GM19035 (cell line): Measurements from ENCODE around the gene USP10.
"Not testable (repeated sequence)": the region's sequence is repeated elsewhere in the genome, so short reads cannot be mapped to it uniquely, and the experiment has no call there.

Experiments used
- ATAC-seq: cut with Tn5 transposase; IDR thresholded peaks from one replicate; pipeline ENCODE4 v1.9.1; 2021; ENCODE audit not compliant: unreplicated experiment

USP10 gene

GRCh38 chr16:84746231-84746630, 46.4 kb downstream of the USP10 start:
- no peak for ATAC-seq

DNA sequence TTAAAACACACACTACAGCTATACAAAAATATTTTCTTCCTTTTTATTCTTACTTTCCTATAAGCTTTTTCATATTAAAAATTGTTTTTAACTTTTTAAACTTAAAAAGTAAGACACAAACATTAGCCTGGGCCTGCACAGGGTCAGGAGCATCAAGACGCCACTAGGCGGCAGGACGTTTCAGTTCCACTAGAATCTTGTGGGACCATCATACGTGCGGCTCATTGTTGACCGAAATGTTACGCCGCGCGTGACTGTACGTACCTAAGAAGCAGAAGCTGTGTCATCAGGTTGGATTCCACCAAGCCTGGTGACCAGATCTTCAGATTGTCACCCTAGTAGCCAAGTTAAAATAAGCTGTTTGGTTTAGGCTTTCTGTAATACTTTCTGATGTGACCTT, 47.1 kb downstream of the USP10 start:
- ATAC-seq, result no peak

DNA sequence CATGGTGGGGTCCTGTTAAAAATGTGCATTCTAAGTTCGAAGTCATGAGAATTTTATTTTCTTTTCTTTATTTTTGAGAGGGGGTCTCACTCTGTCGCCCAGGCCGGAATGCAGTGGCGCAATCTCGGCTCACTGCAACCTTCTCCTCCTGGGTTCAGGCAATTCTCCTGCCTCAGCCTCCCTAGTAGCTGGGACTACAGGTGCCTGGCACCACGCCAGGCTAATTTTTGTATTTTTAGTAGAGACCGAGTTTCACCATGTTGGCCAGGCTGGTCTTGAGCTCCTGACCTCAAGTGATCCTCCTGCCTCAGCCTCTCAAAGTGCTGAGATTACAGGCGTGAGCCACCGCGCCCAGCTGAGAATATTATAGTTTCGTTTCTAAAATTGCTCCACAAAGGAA, 48.4 kb downstream of the USP10 start:
- ATAC-seq, result not testable (repeated sequence)

- no peak for ATAC-seq
Measured at GRCh38 chr16:84749072-84749471, 49.3 kb downstream of the USP10 start.

DNA sequence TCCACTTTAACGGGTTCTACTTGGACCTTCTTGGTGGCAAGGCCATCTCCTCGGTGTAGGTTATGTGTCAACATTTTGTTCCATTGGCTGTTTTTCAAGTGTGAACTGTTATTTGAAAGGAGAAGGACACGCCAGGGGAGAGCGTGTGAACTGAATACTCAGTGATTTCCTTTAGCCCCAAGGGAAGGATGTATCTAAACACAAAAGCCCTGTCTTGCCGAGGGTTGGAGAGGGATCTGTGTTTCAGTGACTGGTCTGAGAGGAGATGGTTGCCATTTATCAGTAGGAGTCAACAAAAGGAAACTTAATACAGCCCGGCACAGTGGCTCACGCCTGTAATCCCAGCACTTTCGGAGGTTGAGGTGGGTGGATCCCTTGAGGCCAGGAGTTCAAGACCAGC, 50.0 kb downstream of the USP10 start:
- ATAC-seq, result no peak

GRCh38 chr16:84750575-84750974, 50.8 kb downstream of the USP10 start:
- no peak for ATAC-seq

DNA sequence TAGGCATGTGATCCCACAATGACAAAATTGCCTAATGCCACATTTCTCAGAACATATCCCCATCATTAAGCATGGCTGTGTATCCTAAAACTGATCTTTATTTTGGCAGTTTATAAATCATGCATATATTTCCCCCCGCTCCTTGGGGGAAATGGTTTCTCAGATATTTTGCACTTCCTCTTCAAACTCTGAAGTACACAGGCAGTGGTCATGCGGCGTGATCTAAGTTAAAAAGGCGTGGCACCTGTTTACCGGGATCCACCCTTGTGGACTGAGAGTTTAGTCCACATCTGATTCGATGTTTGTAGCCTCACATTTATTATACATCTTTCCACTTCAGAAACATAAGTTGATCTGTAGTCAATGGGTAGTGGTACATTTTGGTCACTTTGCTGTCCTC, 51.4 kb downstream of the USP10 start:
- ATAC-seq, result no peak

DNA sequence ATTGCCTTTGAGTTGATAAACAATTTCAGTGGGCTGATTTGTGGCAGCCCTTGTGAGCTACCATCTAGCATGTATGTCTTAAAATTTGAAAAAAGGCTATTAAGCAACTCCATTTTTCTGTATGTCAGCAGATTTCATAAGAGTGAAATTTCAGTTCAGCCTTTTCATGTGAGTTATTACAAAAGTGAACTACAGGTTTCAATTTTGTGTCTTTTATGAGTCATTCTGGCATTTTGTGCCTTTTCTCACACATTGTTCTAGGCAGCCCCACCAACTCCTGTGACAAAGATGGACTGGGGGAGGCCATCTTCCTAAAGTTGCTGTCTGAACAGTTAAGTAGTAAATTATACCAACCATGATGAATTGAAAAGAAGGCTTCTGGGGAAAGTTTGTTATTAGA, 52.1 kb downstream of the USP10 start:
- no peak for ATAC-seq

- ATAC-seq, result no peak
Measured at GRCh38 chr16:84752600-84752999, 52.8 kb downstream of the USP10 start.

- no peak for ATAC-seq
Measured at GRCh38 chr16:84753412-84754326, 53.9 kb downstream of the USP10 start.

- ATAC-seq, result no peak
Measured at GRCh38 chr16:84754353-84754856, 54.6 kb downstream of the USP10 start.

- no peak for ATAC-seq
Measured at GRCh38 chr16:84754956-84755672, 55.3 kb downstream of the USP10 start.

DNA sequence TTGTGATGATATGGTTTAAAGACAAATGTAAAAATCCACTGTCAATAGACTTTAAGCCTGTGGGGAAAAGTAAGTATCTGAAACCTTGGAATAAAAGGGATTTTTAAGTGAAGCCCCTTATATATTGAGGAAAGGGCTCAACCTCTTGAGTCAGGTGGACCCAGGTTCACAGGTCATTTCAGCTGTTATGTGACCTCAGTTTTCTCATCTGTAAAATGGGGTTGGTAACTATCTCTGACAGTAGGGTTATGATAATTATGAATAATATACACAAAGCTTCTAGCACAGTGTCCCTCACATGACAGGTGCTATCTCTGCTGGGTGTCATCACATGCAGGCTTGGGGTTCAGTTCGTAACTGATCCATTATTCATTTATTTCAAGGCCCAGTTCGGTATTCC, 57.0 kb downstream of the USP10 start:
- no peak for ATAC-seq

- ATAC-seq, result no peak
Measured at GRCh38 chr16:84758627-84759026, 58.8 kb downstream of the USP10 start.

GRCh38 chr16:84759061-84759460, 59.3 kb downstream of the USP10 start:
- ATAC-seq, result no peak

DNA sequence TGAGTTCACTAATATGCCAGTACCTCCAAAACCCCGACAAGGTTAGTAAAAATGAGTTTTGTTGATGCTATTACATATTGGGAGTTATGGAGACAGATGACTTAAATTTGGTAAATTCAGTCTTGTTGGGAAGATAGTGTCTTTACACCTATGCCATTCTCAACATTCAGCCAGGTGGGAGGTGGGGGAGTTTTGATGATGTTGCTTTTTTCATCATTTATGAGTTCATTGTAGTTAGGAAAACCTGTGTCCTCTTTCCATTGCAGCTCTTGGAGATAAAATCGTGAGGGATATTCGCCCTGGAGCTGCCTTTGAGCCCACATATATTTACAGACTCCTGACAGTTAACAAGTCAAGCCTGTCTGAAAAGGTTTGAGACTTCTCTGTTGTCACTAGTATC, 60.1 kb downstream of the USP10 start:
- ATAC-seq, result no peak

DNA sequence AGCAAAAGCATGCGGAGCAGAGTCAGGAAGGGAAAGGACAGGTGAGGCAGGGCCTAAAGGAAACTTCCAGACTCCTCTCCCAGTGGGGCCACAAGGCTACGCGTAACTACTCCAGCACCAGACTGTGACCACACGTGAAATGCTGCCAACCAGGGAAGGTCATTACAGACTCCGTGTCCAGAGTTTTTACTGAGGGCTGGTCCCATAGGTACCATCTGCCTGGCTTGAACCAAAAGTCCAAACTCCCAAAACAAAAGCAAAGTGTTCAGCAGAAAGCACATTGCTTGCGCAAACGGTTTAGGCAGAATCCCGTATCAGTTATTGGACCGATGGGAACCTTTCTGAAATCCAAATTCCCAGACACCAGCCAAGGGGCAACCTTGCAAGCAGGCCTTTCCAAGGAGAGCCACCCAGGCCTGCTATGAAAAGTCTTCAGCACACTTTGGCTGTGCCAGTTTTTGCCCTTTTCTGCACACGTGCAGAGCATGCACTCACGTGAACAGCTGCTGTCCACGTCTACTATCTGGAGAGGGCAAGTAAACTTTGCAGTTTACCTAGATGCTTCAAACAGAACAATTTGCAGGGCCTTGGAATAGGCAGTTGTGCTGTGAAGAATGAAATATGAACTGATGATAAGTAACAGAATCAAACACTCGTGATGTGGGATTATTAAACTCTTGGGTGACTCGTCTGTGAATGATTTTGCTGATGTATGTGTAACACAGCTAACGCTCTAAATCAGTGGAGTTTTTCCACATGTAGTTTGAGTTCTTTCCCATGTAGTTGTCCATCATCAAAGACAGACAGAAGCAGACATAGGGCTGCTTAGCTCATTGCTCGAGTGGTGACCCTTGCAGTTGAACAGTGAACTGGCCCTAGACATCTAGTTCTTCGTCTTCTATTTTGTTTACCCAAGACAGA, 61.9 kb downstream of the USP10 start:
- no peak for ATAC-seq

- no peak for ATAC-seq
Measured at GRCh38 chr16:84763164-84763563, 63.4 kb downstream of the USP10 start.

DNA sequence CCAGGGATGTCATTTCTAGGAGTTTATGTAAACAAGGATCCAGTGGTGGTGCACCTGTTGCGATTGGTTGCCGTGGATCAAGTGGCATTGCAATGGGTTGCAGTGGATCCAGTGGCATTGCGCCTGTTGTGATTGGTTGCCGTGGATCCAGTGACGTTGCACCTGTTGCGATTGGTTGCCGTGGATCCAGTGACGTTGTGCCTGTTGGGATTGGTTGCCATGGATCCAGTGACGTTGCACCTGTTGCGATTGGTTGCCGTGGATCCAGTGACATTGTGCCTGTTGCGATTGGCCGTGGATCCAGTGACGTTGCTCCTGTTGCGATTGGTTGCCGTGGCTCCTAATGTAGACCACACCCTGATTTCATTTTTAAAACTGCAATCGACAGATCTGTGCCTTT, 63.8 kb downstream of the USP10 start:
- ATAC-seq, result no peak

GRCh38 chr16:84764970-84765369, 65.2 kb downstream of the USP10 start:
- ATAC-seq, result no peak
